Measurements from ENCODE around the gene DPH5. TPM values are rescaled to one million over a fixed set of nuclear protein-coding genes. Genes with fewer than 3 reads are reported as not detected.

DPH5 gene
- total and polyA plus RNA-seq, 2 experiments from 2014 or later = 35.8 to 39.2 TPM

- H3K4me3 ChIP-seq = peak overlapping the region; percentile 63
- no peaks in the 10 kb centered on the region for H3K9me3 ChIP-seq (ENCODE audit: low read depth)
- peaks cover 11% of the 10 kb centered on the region for H3K36me3 ChIP-seq
- TF ChIP-seq CTCF (IDR thresholded peaks at IDR 0.05; ENCODE audit: low read depth, low read length) = no peak
- DNase-seq (ENCODE audit: low read depth in 1 of 2, low spot score in 1 of 2) = peak; percentile 30 to 40
- no peaks in the 10 kb centered on the region for H3K27me3 ChIP-seq
- peaks cover 11% of the 10 kb centered on the region for H3K4me1 ChIP-seq (ENCODE audit: low read depth)
- peak overlapping the region; percentile 92 for H3K27ac ChIP-seq
These were observed 314 bp downstream of the DPH5 start for GRCh38 chr1:101025283-101025656.

GRCh38 chr1:101022294-101022693 is 3.3 kb downstream of the DPH5 start:
- Histone ChIP-seq H3K27ac (no peak overlapping the region), H3K27me3 (no peaks in the 10 kb centered on the region), H3K4me1 (ENCODE audit: low read depth) (peaks cover 11% of the 10 kb centered on the region), H3K4me3 (no peak overlapping the region), H3K9me3 (ENCODE audit: low read depth) (no peaks in the 10 kb centered on the region), H3K36me3 (peaks cover 11% of the 10 kb centered on the region)
- DNase-seq (ENCODE audit: low read depth in 1 of 2, low spot score in 1 of 2) = peak in 1 of 2 donors; percentile 71
- no peak for TF ChIP-seq CTCF (IDR thresholded peaks at IDR 0.05; ENCODE audit: low read depth, low read length)

GRCh38 chr1:101017448-101017847 is 8.1 kb downstream of the DPH5 start:
- no peaks in the 10 kb centered on the region for H3K9me3 ChIP-seq (ENCODE audit: low read depth)
- H3K4me1 ChIP-seq (ENCODE audit: low read depth) = no peaks in the 10 kb centered on the region
- H3K4me3 ChIP-seq = no peak overlapping the region
- no peak for DNase-seq (ENCODE audit: low read depth in 1 of 2, low spot score in 1 of 2)
- H3K36me3 ChIP-seq = peaks cover 11% of the 10 kb centered on the region
- no peak overlapping the region for H3K27ac ChIP-seq
- no peak for TF ChIP-seq CTCF (IDR thresholded peaks at IDR 0.05; ENCODE audit: low read depth, low read length)
- H3K27me3 ChIP-seq = no peaks in the 10 kb centered on the region

- H3K27ac ChIP-seq = no peak overlapping the region
- no peaks in the 10 kb centered on the region for H3K27me3 ChIP-seq
- H3K9me3 ChIP-seq (ENCODE audit: low read depth) = no peaks in the 10 kb centered on the region
- H3K4me3 ChIP-seq = no peak overlapping the region
- TF ChIP-seq CTCF (IDR thresholded peaks at IDR 0.05; ENCODE audit: low read depth, low read length) = no peak
- no peak for DNase-seq (ENCODE audit: low read depth in 1 of 2, low spot score in 1 of 2)
- peaks cover 10% of the 10 kb centered on the region for H3K4me1 ChIP-seq (ENCODE audit: low read depth)
- peaks cover 8% of the 10 kb centered on the region for H3K36me3 ChIP-seq
These were observed 11.8 kb downstream of the DPH5 start for GRCh38 chr1:101013776-101014175.

- TF ChIP-seq CTCF (IDR thresholded peaks at IDR 0.05; ENCODE audit: low read depth, low read length) = no peak
- Histone ChIP-seq H3K4me3 (no peak overlapping the region), H3K36me3 (peaks cover 8% of the 10 kb centered on the region), H3K4me1 (ENCODE audit: low read depth) (peaks cover 10% of the 10 kb centered on the region), H3K9me3 (ENCODE audit: low read depth) (no peaks in the 10 kb centered on the region), H3K27ac (no peak overlapping the region), H3K27me3 (no peaks in the 10 kb centered on the region)
- DNase-seq (ENCODE audit: low read depth in 1 of 2, low spot score in 1 of 2) = no peak
These were observed 17.3 kb downstream of the DPH5 start for GRCh38 chr1:101008229-101008834.

Measured in cardiac muscle cell (in vitro differentiated cells and primary cell).